Activated T-cell treated with anti-CD3 and anti-CD28 coated beads, Interleukin-2, amount 50 U/mL, for 48 hours (primary cell): ENCODE data around the gene SLX4.
"Not testable (repeated sequence)": the region's sequence is repeated elsewhere in the genome, so short reads cannot be mapped to it uniquely, and the experiment has no call there.

Experiments
- DNase-seq, 2 experiments: peaks; one replicate each; pipeline ENCODE4 v3.0.0-alpha.2; 2020

Gene SLX4

GRCh38 chr16:3641801-3642396 is 30.5 kb upstream of the SLX4 start:
- DNase-seq, result peak in 1 of 2 experiments; percentile 14

- DNase-seq, result peak in 1 of 2 experiments; percentile 7
These were observed 29.5 kb upstream of the SLX4 start for GRCh38 chr16:3640632-3641501.

DNA sequence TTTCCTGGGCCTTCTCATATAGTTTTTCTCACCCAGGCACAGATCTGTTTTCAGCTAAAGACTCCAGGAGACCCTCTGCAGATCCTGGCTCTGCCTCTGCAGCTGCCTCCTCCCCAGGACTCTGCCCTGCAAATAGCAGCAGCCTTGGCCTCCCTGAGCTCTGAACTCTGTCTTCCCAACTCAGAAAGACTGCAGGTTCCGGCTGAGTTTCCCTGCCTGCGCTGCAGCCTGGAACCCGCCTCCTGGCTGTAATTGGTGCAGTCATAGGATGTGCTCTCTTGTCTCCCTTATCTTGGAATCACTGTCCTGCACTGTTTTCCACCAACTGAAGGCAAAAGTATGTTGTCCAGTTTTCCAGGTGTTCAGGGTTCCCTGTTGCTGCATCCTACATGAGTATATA is 28.8 kb upstream of the SLX4 start:
- DNase-seq, result no peak

DNA sequence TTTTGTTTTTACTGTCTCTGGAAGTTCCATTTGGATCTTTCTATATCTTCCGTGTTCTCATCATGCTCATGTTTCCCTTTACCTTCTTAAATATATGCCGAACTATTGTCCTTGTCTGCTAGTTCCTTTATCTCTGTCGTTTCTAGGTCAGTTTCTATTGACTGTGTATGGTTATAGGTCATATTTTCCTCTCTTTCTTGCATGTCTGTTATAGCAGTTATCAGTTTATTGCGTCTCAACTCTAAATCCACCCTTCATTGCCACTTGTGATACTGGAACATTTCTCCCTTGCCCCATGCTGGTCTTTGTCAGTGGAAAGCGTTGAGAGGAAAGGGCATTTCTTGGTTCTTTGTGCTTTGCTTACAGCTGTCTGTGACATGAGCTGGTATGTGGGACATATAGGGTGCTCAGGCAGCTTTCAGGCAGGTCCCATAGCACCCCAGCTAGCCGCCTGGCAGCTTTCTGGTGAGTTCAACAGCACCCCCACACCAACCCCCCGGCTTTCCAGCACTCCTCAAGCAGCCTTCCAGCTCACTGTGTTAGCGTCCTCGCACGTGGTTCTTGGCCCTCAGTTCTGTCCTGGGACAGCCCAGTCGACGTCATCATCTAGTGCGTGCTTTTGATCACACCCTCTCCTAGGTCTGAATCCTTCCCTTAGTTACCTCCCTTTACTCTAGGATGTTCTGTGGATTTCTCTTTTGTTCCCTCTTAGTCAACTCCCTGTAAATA is 27.7 kb upstream of the SLX4 start:
- peak in 1 of 2 experiments; percentile 6 for DNase-seq

GRCh38 chr16:3637371-3637923 is 26.0 kb upstream of the SLX4 start:
- peak; percentile 51 to 53 for DNase-seq

DNA sequence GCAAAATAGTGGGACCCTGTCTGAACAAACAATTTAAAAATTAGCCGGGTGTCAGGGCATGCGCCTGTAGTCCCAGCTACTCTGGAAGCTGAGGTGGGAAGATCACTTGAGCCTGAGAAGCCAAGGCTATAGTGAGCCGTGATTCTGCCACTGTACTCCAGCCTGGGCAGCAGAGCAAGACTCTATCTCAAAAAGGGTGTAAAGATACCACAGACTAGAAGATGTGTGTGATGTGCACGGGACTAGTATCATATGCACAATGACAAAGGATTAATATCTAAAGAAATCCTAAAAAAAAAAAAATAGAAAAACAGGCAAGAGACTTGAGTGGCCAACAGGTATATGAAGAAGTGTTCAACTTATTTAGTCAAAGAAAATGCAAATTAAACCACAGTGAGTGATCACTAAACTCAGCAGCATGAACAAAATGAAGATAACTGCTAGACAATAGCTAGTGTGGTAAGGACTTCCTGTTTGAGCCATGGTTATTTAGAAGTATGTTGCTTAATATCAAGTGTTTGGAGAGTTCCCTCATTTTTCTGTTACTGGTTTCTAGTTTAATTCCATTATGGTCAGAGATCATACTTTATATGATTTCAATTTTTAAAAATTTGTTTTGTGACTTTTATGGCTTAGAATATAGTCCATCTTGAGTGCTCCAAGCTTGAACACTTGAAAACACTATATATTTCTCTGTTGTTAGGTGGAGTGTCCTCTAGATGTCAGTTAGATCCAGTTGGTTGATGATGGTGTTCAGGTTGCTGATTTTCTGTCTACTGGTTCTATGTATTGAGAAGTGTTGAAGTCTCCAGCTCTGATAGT is 14.7 kb upstream of the SLX4 start:
- DNase-seq, result no peak

DNA sequence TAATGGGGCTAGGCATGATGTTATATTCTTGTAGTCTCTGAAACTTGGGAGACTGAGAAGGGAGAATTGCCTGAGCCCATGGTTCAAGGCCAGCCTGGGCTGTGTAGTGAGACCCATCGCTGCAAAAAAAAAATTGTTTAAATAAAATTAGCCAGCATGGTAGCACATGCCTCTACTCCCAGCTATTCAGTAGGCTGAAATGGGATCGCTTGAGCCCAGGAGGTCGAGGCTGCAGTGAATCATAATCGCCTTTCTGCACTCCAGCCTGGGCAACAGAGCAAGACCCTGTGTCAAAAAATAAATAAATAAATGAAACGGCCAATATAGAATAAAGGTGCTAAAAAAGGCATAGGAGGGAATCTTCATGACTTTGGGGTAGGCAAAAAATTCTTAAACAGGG is 13.9 kb upstream of the SLX4 start:
- no peak for DNase-seq

GRCh38 chr16:3623642-3624041 is 12.2 kb upstream of the SLX4 start:
- no peak for DNase-seq

DNA sequence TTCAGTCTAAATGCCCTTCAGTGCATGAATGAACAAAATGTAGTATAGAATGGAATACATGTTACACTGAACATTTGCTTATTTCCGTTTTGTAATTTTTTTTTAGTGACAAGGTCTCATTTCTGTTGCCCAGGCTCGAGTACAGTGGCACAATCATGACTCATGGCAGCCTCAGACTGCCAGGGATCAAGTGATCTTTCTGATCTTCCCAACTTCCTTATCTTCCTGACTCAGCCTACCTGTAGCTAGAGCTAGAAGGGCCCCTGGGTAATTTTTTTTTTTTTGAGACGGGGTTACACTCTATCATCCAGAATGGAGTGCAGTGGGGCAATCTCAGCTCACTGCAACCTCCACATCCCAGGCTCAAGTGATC is 7.3 kb upstream of the SLX4 start:
- DNase-seq, result no peak

DNA sequence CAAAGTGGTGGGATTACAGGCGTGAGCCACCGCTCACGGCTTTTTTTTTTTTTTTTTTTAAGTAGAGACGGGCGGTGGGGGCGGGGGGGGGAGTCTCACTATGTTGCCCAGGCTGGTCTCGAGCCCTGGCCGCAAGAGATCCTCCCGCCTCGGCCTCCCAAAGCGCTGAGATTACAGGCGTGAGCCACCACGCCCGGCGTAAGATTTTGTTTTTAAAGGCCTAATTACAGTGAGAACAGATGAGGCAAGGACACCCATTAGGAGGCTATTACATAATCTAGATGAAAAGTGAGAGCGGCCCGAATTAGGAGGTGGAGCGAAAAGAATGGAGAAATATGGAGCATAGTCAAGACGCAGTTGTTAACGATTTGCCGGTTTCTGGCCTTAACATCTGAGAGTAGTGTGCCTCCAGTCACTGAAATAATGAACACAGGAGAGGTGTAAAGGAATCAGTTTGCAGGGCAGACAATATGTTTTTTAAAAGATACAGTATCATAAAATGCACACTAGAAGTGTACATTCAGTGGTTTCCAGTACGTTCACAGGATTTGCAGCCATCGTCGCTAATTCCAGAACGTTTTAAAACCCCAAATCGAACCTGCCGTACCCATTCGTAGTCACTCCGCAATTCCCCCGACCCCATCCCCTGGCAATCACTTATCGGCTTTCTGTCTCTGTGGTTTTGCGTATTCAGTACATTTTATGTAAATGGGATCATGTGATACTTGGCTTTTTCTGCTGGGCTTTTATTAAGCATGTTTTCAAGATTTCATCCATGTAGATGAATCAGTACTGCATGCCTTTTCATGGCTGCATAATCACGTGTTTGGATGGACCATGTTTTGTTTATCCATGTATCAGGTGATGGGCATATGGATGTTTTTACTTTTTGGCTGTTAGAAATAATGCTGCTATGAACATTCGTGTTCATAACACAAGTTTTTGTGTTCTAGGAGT is 1.4 kb upstream of the SLX4 start:
- DNase-seq, result no peak

DNA sequence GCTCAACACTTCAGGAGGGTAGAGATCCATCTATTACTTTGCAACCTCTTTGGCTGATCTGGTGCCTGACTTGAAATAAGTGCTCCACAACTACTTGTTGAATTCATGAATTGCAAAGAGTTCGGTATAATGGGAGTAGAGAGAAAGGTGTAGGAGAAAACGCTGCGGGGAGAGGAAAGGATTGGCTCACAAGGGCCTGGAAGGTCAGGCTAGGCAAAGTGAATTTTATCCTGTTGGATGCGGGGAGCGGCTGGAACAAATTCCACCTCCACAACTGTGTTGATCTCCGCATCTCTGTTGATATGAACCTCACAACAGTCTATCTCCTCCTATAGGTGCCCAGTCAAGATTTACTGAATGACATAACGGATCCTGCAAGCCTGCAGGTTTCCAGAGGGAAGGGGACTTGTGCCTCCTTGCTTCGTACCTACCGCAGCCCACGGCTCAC is 684 bp downstream of the SLX4 start:
- DNase-seq, result peak in 1 of 2 experiments; percentile 22

- DNase-seq, result no peak
These were observed 1.3 kb downstream of the SLX4 start for GRCh38 chr16:3609895-3610697.

DNA sequence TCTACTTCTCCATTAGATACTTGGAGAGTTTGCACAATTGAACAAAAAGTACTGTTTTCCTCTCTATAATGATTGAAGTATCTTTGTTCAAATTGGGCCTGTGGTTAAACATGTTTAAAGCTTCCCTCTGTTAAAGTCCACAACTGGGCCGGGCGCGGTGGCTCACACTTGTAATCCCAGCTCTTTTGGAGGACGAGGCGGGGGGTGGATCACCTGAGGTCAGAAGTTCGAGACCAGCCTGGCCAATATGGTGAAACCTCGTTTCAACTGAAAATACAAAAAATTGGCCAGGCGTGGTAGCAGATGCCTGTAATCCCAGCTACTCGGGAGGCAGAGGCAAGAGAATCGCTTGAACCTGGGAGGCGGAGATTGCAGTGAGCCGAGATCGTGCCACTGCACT is 2.4 kb downstream of the SLX4 start:
- not testable (repeated sequence) for DNase-seq

- no peak for DNase-seq
These were observed 3.3 kb downstream of the SLX4 start for GRCh38 chr16:3608069-3608468.

DNA sequence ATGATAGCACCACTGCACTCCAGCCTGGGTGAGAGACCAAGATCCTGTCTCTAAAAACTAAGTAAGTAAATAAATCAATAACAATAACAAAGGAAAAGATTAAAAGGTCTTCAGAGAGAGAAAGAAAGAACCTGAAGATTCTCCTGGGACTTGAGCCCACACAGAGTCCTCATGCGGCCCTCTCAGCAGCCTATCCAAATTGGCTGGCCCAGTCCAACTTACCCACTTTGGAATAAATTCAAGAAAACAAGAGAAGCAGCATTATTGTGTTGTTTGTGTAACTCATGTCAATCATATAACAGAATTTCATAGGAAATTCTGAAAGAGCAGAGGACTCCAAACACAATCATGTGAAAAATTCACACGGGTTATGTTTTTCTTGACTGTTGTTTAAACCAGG is 3.8 kb downstream of the SLX4 start:
- DNase-seq, result no peak

DNA sequence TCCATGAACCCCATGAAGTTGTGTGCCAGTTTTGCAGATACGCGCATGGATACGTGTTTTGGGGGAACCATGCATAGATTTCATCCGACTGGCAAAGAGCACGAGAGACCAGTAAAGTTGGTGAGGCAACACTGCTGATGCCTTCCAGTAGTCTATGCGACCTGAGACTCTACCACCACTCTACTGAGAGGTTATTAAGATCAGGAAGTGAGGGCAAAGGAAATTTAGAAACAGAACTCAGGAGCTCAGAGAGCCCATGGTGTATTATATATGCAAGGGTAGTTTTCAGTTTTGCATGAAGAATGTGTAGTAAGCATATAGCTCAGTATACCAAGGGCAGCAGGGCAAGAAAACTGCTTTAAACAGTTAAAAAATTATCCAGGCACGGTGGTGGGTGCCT is 4.2 kb downstream of the SLX4 start:
- no peak for DNase-seq

DNA sequence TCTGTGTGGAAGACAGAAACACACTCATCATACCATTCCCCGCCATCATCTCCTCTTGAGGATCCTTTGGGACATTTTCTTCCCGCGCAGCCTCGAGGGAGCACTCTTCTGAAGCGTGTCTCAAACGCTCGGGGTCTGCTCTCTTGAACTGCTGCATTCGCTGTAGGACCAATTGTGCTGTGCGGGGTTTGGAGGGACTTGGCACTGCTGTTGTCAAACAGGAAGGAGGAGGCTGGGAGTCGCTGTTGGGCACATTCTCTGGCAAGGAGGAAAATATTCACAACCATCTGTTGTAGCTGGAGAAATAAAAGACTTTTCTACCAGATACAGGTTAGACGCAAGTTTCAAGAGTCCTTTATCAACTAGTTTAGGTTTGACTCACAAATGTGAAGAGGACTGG is 5.0 kb downstream of the SLX4 start:
- no peak for DNase-seq

- DNase-seq, result no peak
These were observed 9.1 kb downstream of the SLX4 start for GRCh38 chr16:3602320-3602653.

DNA sequence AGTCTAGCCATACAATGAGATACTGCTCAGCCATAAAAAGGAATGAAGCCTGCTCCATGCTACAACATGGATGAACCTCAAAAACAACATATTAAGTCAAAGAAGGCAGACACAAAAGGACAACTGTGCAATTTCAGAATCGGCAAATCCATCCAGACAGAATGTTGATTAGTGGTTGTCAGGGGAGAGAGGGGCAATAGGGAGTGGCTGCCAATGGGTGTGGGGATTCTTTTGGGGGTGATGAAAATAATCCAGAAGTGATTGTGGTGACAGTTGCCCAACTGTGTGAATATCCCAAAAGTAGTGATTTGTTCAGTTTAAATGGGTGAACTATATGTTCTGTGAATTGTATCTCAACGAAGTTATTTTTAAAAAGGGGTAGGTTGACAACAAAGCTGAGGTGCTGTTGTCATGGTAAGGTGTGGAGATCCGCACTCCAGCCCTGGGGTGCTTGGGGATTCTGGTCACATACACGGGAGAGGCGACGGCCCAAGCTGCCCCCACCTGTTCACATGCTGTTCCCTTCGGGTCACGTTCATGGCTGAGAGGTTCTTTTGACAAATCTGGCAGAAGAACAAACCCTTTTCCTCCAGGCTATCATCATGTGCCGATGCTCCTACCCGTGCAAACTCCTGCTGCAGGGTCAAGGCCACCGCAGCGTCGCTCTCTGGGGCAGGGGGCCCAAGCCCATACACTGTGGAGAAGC is 9.6 kb downstream of the SLX4 start:
- no peak for DNase-seq

GRCh38 chr16:3599922-3600321 is 11.5 kb downstream of the SLX4 start:
- no peak for DNase-seq
